ENCODE results near the gene LONP2. TPM values are rescaled to one million over a fixed set of nuclear protein-coding genes. Genes with fewer than 3 reads are reported as not detected.

LONP2 gene
- total and polyA plus RNA-seq, 4 donors = 30.0 to 304 (median 52.8) TPM

GRCh38 chr16:48365025-48365600, 121.0 kb downstream of the LONP2 start:
- Histone ChIP-seq H3K4me1 (ENCODE audit: control insufficient read depth in 4 of 4, insufficient read depth in 4 of 4, low read length in 3 of 4) (peaks cover 6 to 29% (median 12%) of the 10 kb centered on the region in 4 donors), H3K27me3 (ENCODE audit: control insufficient read depth in 4 of 4, insufficient read depth in 4 of 4, low read length in 3 of 4) (no peaks in the 10 kb centered on the region), H3K36me3 (ENCODE audit: control insufficient read depth in 4 of 4, insufficient read depth in 3 of 4, low read depth in 1 of 4, low read length in 3 of 4) (peaks cover 0 to 6% (median 3%) of the 10 kb centered on the region in 4 donors), H3K27ac (ENCODE audit: low read depth in 1 of 2, low read length in 2 of 2) (peak overlapping the region; percentile 97 to 99), H3K4me3 (ENCODE audit: low read depth in 1 of 3, low read length in 3 of 3) (peak overlapping the region; percentile 0 to 63 (median 41)), H3K9me3 (ENCODE audit: control insufficient read depth in 4 of 4, low read length in 3 of 4) (no peaks in the 10 kb centered on the region), H3K9ac (ENCODE audit: low read depth in 1 of 2, low read length in 2 of 2) (peak overlapping the region in 1 of 2 donors; percentile 22)
- WGBS = 69% methylated on average over 15 of the region's 15 CpGs
- TF ChIP-seq HNF4A (conservative IDR thresholded peaks at IDR 0.05) (no peak), RAD21 (IDR thresholded peaks at IDR 0.05) (no peak)
- TF ChIP-seq, protein P1, sequence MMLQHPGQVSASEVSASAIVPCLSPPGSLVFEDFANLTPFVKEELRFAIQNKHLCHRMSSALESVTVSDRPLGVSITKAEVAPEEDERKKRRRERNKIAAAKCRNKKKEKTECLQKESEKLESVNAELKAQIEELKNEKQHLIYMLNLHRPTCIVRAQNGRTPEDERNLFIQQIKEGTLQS (IDR thresholded peaks at IDR 0.05) = no peak
- no peak for DNase-seq (ENCODE audit: low spot score)

- H3K27me3 ChIP-seq (ENCODE audit: control insufficient read depth in 4 of 4, insufficient read depth in 4 of 4, low read length in 3 of 4) = no peaks in the 10 kb centered on the region
- TF ChIP-seq REST (IDR thresholded peaks at IDR 0.05) (peak; percentile 58), EGR1 (IDR thresholded peaks at IDR 0.05; ENCODE audit: low read depth in 2 of 2) (no peak), RAD21 (IDR thresholded peaks at IDR 0.05) (peak; percentile 22 to 45), FOXA1 (IDR thresholded peaks at IDR 0.05) (peak; percentile 14), YY1 (IDR thresholded peaks at IDR 0.05) (peak; percentile 86), RXRA (IDR thresholded peaks at IDR 0.05) (no peak)
- TF ChIP-seq, protein P2, sequence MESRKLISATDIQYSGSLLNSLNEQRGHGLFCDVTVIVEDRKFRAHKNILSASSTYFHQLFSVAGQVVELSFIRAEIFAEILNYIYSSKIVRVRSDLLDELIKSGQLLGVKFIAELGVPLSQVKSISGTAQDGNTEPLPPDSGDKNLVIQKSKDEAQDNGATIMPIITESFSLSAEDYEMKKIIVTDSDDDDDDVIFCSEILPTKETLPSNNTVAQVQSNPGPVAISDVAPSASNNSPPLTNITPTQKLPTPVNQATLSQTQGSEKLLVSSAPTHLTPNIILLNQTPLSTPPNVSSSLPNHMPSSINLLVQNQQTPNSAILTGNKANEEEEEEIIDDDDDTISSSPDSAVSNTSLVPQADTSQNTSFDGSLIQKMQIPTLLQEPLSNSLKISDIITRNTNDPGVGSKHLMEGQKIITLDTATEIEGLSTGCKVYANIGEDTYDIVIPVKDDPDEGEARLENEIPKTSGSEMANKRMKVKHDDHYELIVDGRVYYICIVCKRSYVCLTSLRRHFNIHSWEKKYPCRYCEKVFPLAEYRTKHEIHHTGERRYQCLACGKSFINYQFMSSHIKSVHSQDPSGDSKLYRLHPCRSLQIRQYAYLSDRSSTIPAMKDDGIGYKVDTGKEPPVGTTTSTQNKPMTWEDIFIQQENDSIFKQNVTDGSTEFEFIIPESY (IDR thresholded peaks at IDR 0.05) = peak; percentile 20
- H3K9me3 ChIP-seq (ENCODE audit: control insufficient read depth in 4 of 4, low read length in 3 of 4) = no peaks in the 10 kb centered on the region
- H3K4me1 ChIP-seq (ENCODE audit: control insufficient read depth in 4 of 4, insufficient read depth in 4 of 4, low read length in 3 of 4) = peaks cover 6 to 29% (median 12%) of the 10 kb centered on the region in 4 donors
- H3K27ac ChIP-seq (ENCODE audit: low read depth in 1 of 2, low read length in 2 of 2) = peak overlapping the region; percentile 97 to 99
- 4% methylated on average over 33 of the region's 33 CpGs for WGBS
- peaks cover 0 to 6% (median 3%) of the 10 kb centered on the region in 4 donors for H3K36me3 ChIP-seq (ENCODE audit: control insufficient read depth in 4 of 4, insufficient read depth in 3 of 4, low read depth in 1 of 4, low read length in 3 of 4)
- peak; percentile 86 for DNase-seq (ENCODE audit: low spot score)
- H3K4me3 ChIP-seq (ENCODE audit: low read depth in 1 of 3, low read length in 3 of 3) = peak overlapping the region; percentile 63 to 81 (median 66)
- peak overlapping the region; percentile 91 for H3K9ac ChIP-seq (ENCODE audit: low read depth in 1 of 2, low read length in 2 of 2)
These were observed 121.6 kb downstream of the LONP2 start for GRCh38 chr16:48365601-48366164.
